HCT116 (cell line): ENCODE data around the gene GON4L.

Experiments
- ATF3 ChIP-seq: IDR thresholded peaks from 2 replicates; pipeline ENCODE4 v1.6.1; 2012
- CEBPB ChIP-seq: IDR thresholded peaks from 2 replicates; pipeline ENCODE4 v1.6.1; 2012; ENCODE audit warnings: low read depth
- CTCF ChIP-seq, 3 experiments: fragments of 200-600 bp in 1 of 3; sonication (generic) in 1 of 3; IDR thresholded peaks in 2 of 3; conservative IDR thresholded peaks in 1 of 3; 2 replicates each; pipeline ENCODE4 v1.5.1; 2012 to 2017; ENCODE audit warnings: low read depth in 2 of 3, low read length in 2 of 3, antibody characterized with exemption in 1 of 3, borderline replicate concordance in 1 of 3, control low read depth in 1 of 3, mild to moderate bottlenecking in 1 of 3, mixed read lengths in 1 of 3, mixed run types in 1 of 3, moderate library complexity in 1 of 3; ENCODE audit not compliant: insufficient read depth in 1 of 3
- ELF1 ChIP-seq: IDR thresholded peaks from 2 replicates; pipeline ENCODE4 v1.6.1; 2012; ENCODE audit warnings: low read depth, borderline replicate concordance
- EZH2 ChIP-seq: fragments of 200-600 bp; sonication (generic); IDR thresholded peaks from 2 replicates; pipeline ENCODE4 v1.6.1; 2017; ENCODE audit warnings: antibody characterized with exemption, mixed run types
- EZH2phosphoT487 ChIP-seq: fragments of 200-600 bp; IDR thresholded peaks from 2 replicates; pipeline ENCODE4 v1.6.1; 2018; ENCODE audit warnings: antibody characterized with exemption, borderline replicate concordance
- MAX ChIP-seq: IDR thresholded peaks from 2 replicates; pipeline ENCODE4 v1.6.1; 2012
- POLR2A ChIP-seq: IDR thresholded peaks from 2 replicates; pipeline ENCODE4 v1.7.0; 2011; ENCODE audit warnings: borderline replicate concordance; ENCODE audit not compliant: insufficient read depth, insufficient read length; ENCODE audit errors: extremely low read depth
- POLR2AphosphoS5 ChIP-seq: IDR thresholded peaks from 2 replicates; pipeline ENCODE4 v1.6.1; 2011; ENCODE audit warnings: mild to moderate bottlenecking, low read depth, low read length, moderate library complexity
- RAD21 ChIP-seq: IDR thresholded peaks from 2 replicates; pipeline ENCODE4 v1.6.1; 2012; ENCODE audit warnings: low read depth, mild to moderate bottlenecking
- ZFX ChIP-seq: fragments of 450-650 bp; IDR thresholded peaks from 2 replicates; pipeline ENCODE4 v1.6.1; 2017
- ZNF274 ChIP-seq: fragments of 200-500 bp; sonication (Bioruptor generic); IDR thresholded peaks from 2 replicates; pipeline ENCODE4 v1.6.1; 2014; ENCODE audit warnings: mild to moderate bottlenecking, low read depth, low read length, inconsistent platforms

- TF ChIP-seq POLR2A = no peak
- TF ChIP-seq ELF1 = no peak
- no peak for TF ChIP-seq CTCF (IDR thresholded peaks at IDR 0.05 in 2 of 3, conservative IDR thresholded peaks at IDR 0.05 in 1 of 3; ENCODE audit: borderline replicate concordance in 1 of 3, insufficient read depth in 1 of 3, low read depth in 2 of 3, low read length in 2 of 3)
- no peak for TF ChIP-seq MAX
- no peak for TF ChIP-seq EZH2
- TF ChIP-seq POLR2AphosphoS5 = no peak
- no peak for TF ChIP-seq RAD21
- no peak for TF ChIP-seq EZH2phosphoT487
- no peak for TF ChIP-seq ZNF274
- no peak for TF ChIP-seq ATF3
- TF ChIP-seq ZFX = no peak
- no peak for TF ChIP-seq CEBPB
These were observed 25.8 kb upstream of the GON4L start for GRCh38 chr1:155882766-155883165.
